Measurements from ENCODE around the gene TOMM7. TPM values are rescaled to one million over a fixed set of nuclear protein-coding genes. Genes with fewer than 3 reads are reported as not detected.

Gene TOMM7
- polyA plus RNA-seq, 1 donor (not counting 4 experiments of a cell fraction or from before 2014, with no cell fraction given): 1,291 TPM

- H3K9ac ChIP-seq (ENCODE audit: control insufficient read depth, extremely low read depth, insufficient read depth, low read length): peak overlapping the region; percentile 95
- H3K4me2 ChIP-seq (ENCODE audit: control insufficient read depth, extremely low read depth, insufficient read depth, low read depth, low read length): peak overlapping the region; percentile 79
- H3K4me1 ChIP-seq (ENCODE audit: control insufficient read depth, extremely low read depth, insufficient read depth, low read length): peaks cover 8% of the 10 kb centered on the region
- no peaks in the 10 kb centered on the region for H4K20me1 ChIP-seq (ENCODE audit: control insufficient read depth, extremely low read depth, insufficient read depth, low read length)
- no peaks in the 10 kb centered on the region for H3K27me3 ChIP-seq (ENCODE audit: control insufficient read depth, extremely low read depth, insufficient read depth, low read length)
- H3K36me3 ChIP-seq (ENCODE audit: control insufficient read depth in 2 of 2, extremely low read depth in 1 of 2, insufficient read depth in 2 of 2, low read length in 2 of 2): peaks cover under 1 to 5% of the 10 kb centered on the region in 2 experiments
- H3K79me2 ChIP-seq (ENCODE audit: control insufficient read depth, insufficient read depth, low read length): peaks cover 47% of the 10 kb centered on the region
- H3K9me3 ChIP-seq (ENCODE audit: control insufficient read depth, low read depth, low read length): no peaks in the 10 kb centered on the region
- peak overlapping the region; percentile 83 for H2AFZ ChIP-seq (ENCODE audit: control insufficient read depth, low read length)
- DNase-seq (ENCODE audit: low read depth, low spot score): no peak
- dilution Hi-C loops (cut with MboI; ENCODE audit: extremely low pct_ligation_motif_present, low sequenced_read_pairs): no loop called here
- TF ChIP-seq CTCF (optimal IDR thresholded peaks at IDR 0.05 in 1 of 3, IDR thresholded peaks at IDR 0.05 in 1 of 3, conservative IDR thresholded peaks at IDR 0.05 in 1 of 3; ENCODE audit: extremely low read depth in 1 of 3, insufficient read depth in 2 of 3, low read length in 3 of 3) (no peak), EZH2 (IDR thresholded peaks at IDR 0.05; ENCODE audit: low read length) (no peak)
- H3K9me1 ChIP-seq (ENCODE audit: control insufficient read depth, extremely low read depth, insufficient read depth, low read length): no peaks in the 10 kb centered on the region
- H3K4me3 ChIP-seq (ENCODE audit: control insufficient read depth in 2 of 3, extremely low read depth in 1 of 3, insufficient read depth in 2 of 3, low read depth in 1 of 3, low read length in 3 of 3): peak overlapping the region; percentile 80 to 99 (median 96)
- H3K27ac ChIP-seq (ENCODE audit: control insufficient read depth, insufficient read depth, low read length): peak overlapping the region; percentile 91
- no peak for FAIRE-seq
These were observed 755 bp downstream of the TOMM7 start for GRCh38 chr7:22821702-22822485.

- Histone ChIP-seq H3K4me1 (ENCODE audit: control insufficient read depth, extremely low read depth, insufficient read depth, low read length) (peaks cover 8% of the 10 kb centered on the region), H2AFZ (ENCODE audit: control insufficient read depth, low read length) (no peak overlapping the region), H4K20me1 (ENCODE audit: control insufficient read depth, extremely low read depth, insufficient read depth, low read length) (no peaks in the 10 kb centered on the region), H3K9me1 (ENCODE audit: control insufficient read depth, extremely low read depth, insufficient read depth, low read length) (no peaks in the 10 kb centered on the region), H3K36me3 (ENCODE audit: control insufficient read depth in 2 of 2, extremely low read depth in 1 of 2, insufficient read depth in 2 of 2, low read length in 2 of 2) (peaks cover 5 to 13% of the 10 kb centered on the region in 2 experiments), H3K4me3 (ENCODE audit: control insufficient read depth in 2 of 3, extremely low read depth in 1 of 3, insufficient read depth in 2 of 3, low read depth in 1 of 3, low read length in 3 of 3) (no peak overlapping the region), H3K4me2 (ENCODE audit: control insufficient read depth, extremely low read depth, insufficient read depth, low read depth, low read length) (no peak overlapping the region), H3K27me3 (ENCODE audit: control insufficient read depth, extremely low read depth, insufficient read depth, low read length) (no peaks in the 10 kb centered on the region), H3K9me3 (ENCODE audit: control insufficient read depth, low read depth, low read length) (no peaks in the 10 kb centered on the region), H3K9ac (ENCODE audit: control insufficient read depth, extremely low read depth, insufficient read depth, low read length) (no peak overlapping the region), H3K27ac (ENCODE audit: control insufficient read depth, insufficient read depth, low read length) (no peak overlapping the region), H3K79me2 (ENCODE audit: control insufficient read depth, insufficient read depth, low read length) (peaks cover 56% of the 10 kb centered on the region)
- FAIRE-seq: no peak
- dilution Hi-C loops (cut with MboI; ENCODE audit: extremely low pct_ligation_motif_present, low sequenced_read_pairs): no loop called here
- TF ChIP-seq EZH2 (IDR thresholded peaks at IDR 0.05; ENCODE audit: low read length) (no peak), CTCF (optimal IDR thresholded peaks at IDR 0.05 in 1 of 3, IDR thresholded peaks at IDR 0.05 in 1 of 3, conservative IDR thresholded peaks at IDR 0.05 in 1 of 3; ENCODE audit: extremely low read depth in 1 of 3, insufficient read depth in 2 of 3, low read length in 3 of 3) (no peak)
- DNase-seq (ENCODE audit: low read depth, low spot score): no peak
These were observed 3.2 kb downstream of the TOMM7 start for GRCh38 chr7:22819476-22819875.
